ENCODE results near the gene OR2A25. TPM values are rescaled to one million over a fixed set of nuclear protein-coding genes. Genes with fewer than 3 reads are reported as not detected.
A peak's percentile ranks its signal among the peaks of the same experiment; 100 is the strongest.

Gene OR2A25
- total RNA-seq, 1 donor from 2014 or later = not detected

- Histone ChIP-seq H3K27me3 (no peaks in the 10 kb centered on the region), H3K36me3 (no peaks in the 10 kb centered on the region), H3K9me3 (no peaks in the 10 kb centered on the region), H3K27ac (no peak overlapping the region), H3K4me1 (no peaks in the 10 kb centered on the region), H3K4me3 (no peak overlapping the region)
- no peak for DNase-seq (ENCODE audit: extremely low spot score in 2 of 2)
- TF ChIP-seq POLR2AphosphoS5 (IDR thresholded peaks at IDR 0.05; ENCODE audit: insufficient read depth in 1 of 2, low read depth in 1 of 2) (no peak), POLR2A (IDR thresholded peaks at IDR 0.05) (no peak)
- TF ChIP-seq, protein P1, sequence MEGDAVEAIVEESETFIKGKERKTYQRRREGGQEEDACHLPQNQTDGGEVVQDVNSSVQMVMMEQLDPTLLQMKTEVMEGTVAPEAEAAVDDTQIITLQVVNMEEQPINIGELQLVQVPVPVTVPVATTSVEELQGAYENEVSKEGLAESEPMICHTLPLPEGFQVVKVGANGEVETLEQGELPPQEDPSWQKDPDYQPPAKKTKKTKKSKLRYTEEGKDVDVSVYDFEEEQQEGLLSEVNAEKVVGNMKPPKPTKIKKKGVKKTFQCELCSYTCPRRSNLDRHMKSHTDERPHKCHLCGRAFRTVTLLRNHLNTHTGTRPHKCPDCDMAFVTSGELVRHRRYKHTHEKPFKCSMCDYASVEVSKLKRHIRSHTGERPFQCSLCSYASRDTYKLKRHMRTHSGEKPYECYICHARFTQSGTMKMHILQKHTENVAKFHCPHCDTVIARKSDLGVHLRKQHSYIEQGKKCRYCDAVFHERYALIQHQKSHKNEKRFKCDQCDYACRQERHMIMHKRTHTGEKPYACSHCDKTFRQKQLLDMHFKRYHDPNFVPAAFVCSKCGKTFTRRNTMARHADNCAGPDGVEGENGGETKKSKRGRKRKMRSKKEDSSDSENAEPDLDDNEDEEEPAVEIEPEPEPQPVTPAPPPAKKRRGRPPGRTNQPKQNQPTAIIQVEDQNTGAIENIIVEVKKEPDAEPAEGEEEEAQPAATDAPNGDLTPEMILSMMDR (IDR thresholded peaks at IDR 0.05) = no peak
- intact Hi-C loops (cut with DNase I) = no loop called here
Observed at GRCh38 chr7:144026203-144026883, 43.3 kb upstream of the OR2A25 start.

DNA sequence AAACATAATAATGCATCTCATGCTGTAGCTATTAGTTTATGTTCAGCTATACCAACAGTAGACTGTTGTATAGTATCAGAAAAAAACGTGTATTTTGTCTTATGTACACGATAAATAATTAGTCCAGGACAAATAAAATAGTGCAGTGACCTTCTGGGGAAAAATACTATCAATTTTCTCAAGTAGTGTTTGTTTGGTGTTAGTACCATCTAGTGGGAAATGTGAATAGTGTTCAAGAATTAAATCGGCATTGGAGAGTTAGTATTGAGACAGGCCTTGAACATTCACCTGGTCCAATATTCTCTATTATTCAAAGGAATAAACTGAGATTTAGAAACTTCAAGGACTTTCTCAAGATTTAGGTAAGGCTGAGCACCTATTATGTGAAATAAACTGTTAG is 42.5 kb upstream of the OR2A25 start:
- no peaks in the 10 kb centered on the region for H3K9me3 ChIP-seq
- no peak overlapping the region for H3K27ac ChIP-seq
- H3K4me3 ChIP-seq = no peak overlapping the region
- no peaks in the 10 kb centered on the region for H3K36me3 ChIP-seq
- H3K27me3 ChIP-seq = no peaks in the 10 kb centered on the region
- DNase-seq (ENCODE audit: extremely low spot score in 2 of 2) = no peak
- intact Hi-C loops (cut with DNase I) = no loop called here
- no peaks in the 10 kb centered on the region for H3K4me1 ChIP-seq
- TF ChIP-seq, protein P1 (IDR thresholded peaks at IDR 0.05) = peak in 1 of 3 experiments; percentile 43
- TF ChIP-seq POLR2A (IDR thresholded peaks at IDR 0.05) (no peak), POLR2AphosphoS5 (IDR thresholded peaks at IDR 0.05; ENCODE audit: insufficient read depth in 1 of 2, low read depth in 1 of 2) (no peak)

- Histone ChIP-seq H3K27me3 (no peaks in the 10 kb centered on the region), H3K4me1 (no peaks in the 10 kb centered on the region)
Observed at GRCh38 chr7:144027974-144028373, 41.6 kb upstream of the OR2A25 start.

DNA sequence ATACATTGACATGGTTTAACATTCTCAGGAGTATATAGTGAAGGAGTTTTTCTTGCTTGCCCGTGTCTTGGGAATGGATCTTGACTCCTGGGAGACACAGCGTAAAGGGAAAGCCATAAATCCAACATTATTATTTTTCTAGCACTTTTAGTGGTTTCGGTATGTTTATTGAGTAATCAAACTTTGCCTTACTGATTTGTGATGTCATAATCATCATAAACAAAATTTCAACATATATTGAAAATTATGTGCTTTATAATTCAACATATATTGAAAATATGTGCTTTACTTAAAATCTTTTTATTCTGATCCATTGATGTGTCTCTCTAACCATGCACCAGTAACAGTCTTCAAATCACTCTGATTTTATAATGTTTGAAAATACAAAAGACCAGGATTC is 41.1 kb upstream of the OR2A25 start:
- TF ChIP-seq POLR2A (IDR thresholded peaks at IDR 0.05) = no peak
- TF ChIP-seq, protein P1 (IDR thresholded peaks at IDR 0.05) = no peak
- Histone ChIP-seq H3K27ac (no peak overlapping the region), H3K9me3 (no peaks in the 10 kb centered on the region), H3K36me3 (no peaks in the 10 kb centered on the region), H3K4me3 (no peak overlapping the region), H3K4me1 (no peaks in the 10 kb centered on the region), H3K27me3 (no peaks in the 10 kb centered on the region)
- no peak for DNase-seq (ENCODE audit: extremely low spot score in 2 of 2)
- intact Hi-C loops (cut with DNase I) = no loop called here

More at GRCh38 chr7:144027974-144028373, 41.6 kb upstream of the OR2A25 start:
- Histone ChIP-seq H3K9me3 (no peaks in the 10 kb centered on the region), H3K4me3 (no peak overlapping the region), H3K27ac (no peak overlapping the region), H3K36me3 (no peaks in the 10 kb centered on the region)
- TF ChIP-seq, protein P1 (IDR thresholded peaks at IDR 0.05) = no peak
- no peak for DNase-seq (ENCODE audit: extremely low spot score in 2 of 2)
- intact Hi-C loops (cut with DNase I) = no loop called here

DNA sequence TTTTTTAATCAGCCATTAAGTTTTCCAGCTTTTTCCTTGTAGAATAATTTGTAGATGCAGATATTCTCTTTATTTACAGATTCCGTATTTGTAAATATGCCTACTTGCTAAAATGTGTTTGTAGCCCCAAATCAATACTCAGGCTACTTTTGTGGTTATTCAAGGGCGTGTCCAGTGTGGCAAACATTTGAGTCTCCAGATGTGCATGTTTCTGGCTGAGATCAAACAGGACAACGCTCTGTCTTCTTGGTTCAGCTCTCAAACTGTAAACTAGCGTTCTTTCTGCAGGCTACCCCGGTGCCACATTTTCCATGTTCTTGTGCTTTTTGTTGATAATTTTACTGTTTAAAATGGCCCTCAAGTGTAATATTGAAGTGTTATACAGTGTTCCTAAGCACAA is 37.1 kb upstream of the OR2A25 start:
- H3K27ac ChIP-seq = no peak overlapping the region
- no peaks in the 10 kb centered on the region for H3K36me3 ChIP-seq
- TF ChIP-seq POLR2A (IDR thresholded peaks at IDR 0.05) = no peak
- no peak for TF ChIP-seq POLR2AphosphoS5 (IDR thresholded peaks at IDR 0.05; ENCODE audit: insufficient read depth in 1 of 2, low read depth in 1 of 2)
- TF ChIP-seq, protein P1 (IDR thresholded peaks at IDR 0.05) = no peak
- no peaks in the 10 kb centered on the region for H3K27me3 ChIP-seq
- no peaks in the 10 kb centered on the region for H3K9me3 ChIP-seq
- no peaks in the 10 kb centered on the region for H3K4me1 ChIP-seq
- intact Hi-C loops (cut with DNase I) = no loop called here
- no peak for DNase-seq (ENCODE audit: extremely low spot score in 2 of 2)
- no peak overlapping the region for H3K4me3 ChIP-seq

All from vagina (tissue), 2 donors.